IPS DF 6.9 (cell line): Measurements from ENCODE around the gene ABI3BP.

Experiments
- DNase-seq: peaks from one replicate; pipeline ENCODE4 v3.0.0-alpha.2; 2013; ENCODE audit warnings: low read depth, low spot score
- H3K27ac ChIP-seq: one replicate; pipeline ENCODE4 v1.5.1; 2013; ENCODE audit warnings: low read length, control low read depth
- H3K27me3 ChIP-seq: 2 replicates; pipeline ENCODE4 v1.6.1; 2013; ENCODE audit warnings: mild to moderate bottlenecking, low read length; ENCODE audit not compliant: control insufficient read depth, insufficient read depth
- H3K36me3 ChIP-seq: 2 replicates; pipeline ENCODE4 v1.6.1; 2013; ENCODE audit warnings: low read length; ENCODE audit not compliant: control insufficient read depth, insufficient read depth
- H3K4me1 ChIP-seq: 2 replicates; pipeline ENCODE4 v1.6.1; 2013; ENCODE audit warnings: low read length; ENCODE audit not compliant: control insufficient read depth, insufficient read depth
- H3K4me3 ChIP-seq: 2 replicates; pipeline ENCODE4 v1.5.1; 2013; ENCODE audit warnings: mild to moderate bottlenecking, low read length
- H3K9me3 ChIP-seq: 2 replicates; pipeline ENCODE4 v1.6.1; 2013; ENCODE audit warnings: low read length, inconsistent platforms; ENCODE audit not compliant: control insufficient read depth, insufficient read depth
- WGBS: extraction: QIAGEN DNeasy Blood & Tissue Kit; methylation state at CpG from one replicate; pipeline ENCODE4 v1.1.7; 2013; ENCODE audit warnings: mixed read lengths, missing lambda C conversion rate; ENCODE audit not compliant: insufficient read length, insufficient coverage; 5-methylcytosine and 5-hydroxymethylcytosine counted together

The ABI3BP gene

GRCh38 chr3:100781301-100781700 is 211.9 kb downstream of the ABI3BP start:
- H3K27ac ChIP-seq: no peak overlapping the region
- no CpG with 5 or more reads among the region's 2 CpGs for WGBS
- H3K4me3 ChIP-seq: no peak overlapping the region
- H3K4me1 ChIP-seq: no peaks in the 10 kb centered on the region
- H3K36me3 ChIP-seq: no peaks in the 10 kb centered on the region
- no peaks in the 10 kb centered on the region for H3K27me3 ChIP-seq
- H3K9me3 ChIP-seq: no peaks in the 10 kb centered on the region
- DNase-seq: no peak

- no CpG with 5 or more reads among the region's 2 CpGs for WGBS
- H3K9me3 ChIP-seq: no peaks in the 10 kb centered on the region
- no peak overlapping the region for H3K27ac ChIP-seq
- H3K36me3 ChIP-seq: no peaks in the 10 kb centered on the region
- no peak overlapping the region for H3K4me3 ChIP-seq
- H3K4me1 ChIP-seq: no peaks in the 10 kb centered on the region
- H3K27me3 ChIP-seq: no peaks in the 10 kb centered on the region
- DNase-seq: no peak
Observed at GRCh38 chr3:100780071-100780622, 213.1 kb downstream of the ABI3BP start.

- no peaks in the 10 kb centered on the region for H3K27me3 ChIP-seq
- H3K4me3 ChIP-seq: no peak overlapping the region
- H3K9me3 ChIP-seq: no peaks in the 10 kb centered on the region
- no peak overlapping the region for H3K27ac ChIP-seq
- H3K36me3 ChIP-seq: no peaks in the 10 kb centered on the region
- H3K4me1 ChIP-seq: no peaks in the 10 kb centered on the region
- no peak for DNase-seq
Observed at GRCh38 chr3:100779480-100779879, 213.7 kb downstream of the ABI3BP start.

DNA sequence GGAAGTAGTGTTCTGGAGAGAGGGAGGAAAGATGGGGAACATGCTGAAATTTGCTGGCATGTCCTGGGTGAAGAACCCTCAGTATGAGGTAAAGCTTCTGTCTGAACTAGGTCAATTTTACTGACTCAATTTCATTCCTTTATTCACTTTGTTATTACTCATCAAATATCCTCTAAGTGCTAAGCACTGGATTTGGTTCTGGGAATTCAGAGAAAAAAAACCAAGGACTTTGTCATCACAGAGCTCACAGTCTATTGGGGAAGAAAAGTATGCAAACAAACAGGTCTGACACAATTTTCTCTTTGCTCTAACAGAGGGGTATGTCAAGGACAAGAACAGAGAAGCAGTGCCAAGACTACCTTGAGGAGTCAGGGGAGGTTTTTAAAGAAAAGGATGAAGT is 215.9 kb downstream of the ABI3BP start:
- Histone ChIP-seq H3K27ac (no peak overlapping the region), H3K4me3 (no peak overlapping the region), H3K9me3 (no peaks in the 10 kb centered on the region), H3K4me1 (no peaks in the 10 kb centered on the region), H3K36me3 (no peaks in the 10 kb centered on the region), H3K27me3 (no peaks in the 10 kb centered on the region)
- DNase-seq: no peak

- no peaks in the 10 kb centered on the region for H3K27me3 ChIP-seq
- H3K4me3 ChIP-seq: no peak overlapping the region
- H3K9me3 ChIP-seq: no peaks in the 10 kb centered on the region
- no peak for DNase-seq
- H3K4me1 ChIP-seq: no peaks in the 10 kb centered on the region
- WGBS: no CpG with 5 or more reads among the region's 2 CpGs
- no peak overlapping the region for H3K27ac ChIP-seq
- H3K36me3 ChIP-seq: no peaks in the 10 kb centered on the region
Observed at GRCh38 chr3:100776746-100777145, 216.5 kb downstream of the ABI3BP start.

- WGBS: no CpG with 5 or more reads among the region's 2 CpGs
- DNase-seq: no peak
- no peak overlapping the region for H3K27ac ChIP-seq
- no peaks in the 10 kb centered on the region for H3K36me3 ChIP-seq
- H3K9me3 ChIP-seq: no peaks in the 10 kb centered on the region
- no peaks in the 10 kb centered on the region for H3K27me3 ChIP-seq
- no peak overlapping the region for H3K4me3 ChIP-seq
- no peaks in the 10 kb centered on the region for H3K4me1 ChIP-seq
Observed at GRCh38 chr3:100776097-100776729, 217.0 kb downstream of the ABI3BP start.

- Histone ChIP-seq H3K27ac (no peak overlapping the region), H3K27me3 (no peaks in the 10 kb centered on the region), H3K4me1 (no peaks in the 10 kb centered on the region), H3K9me3 (no peaks in the 10 kb centered on the region), H3K4me3 (no peak overlapping the region), H3K36me3 (no peaks in the 10 kb centered on the region)
- no peak for DNase-seq
Observed at GRCh38 chr3:100775669-100776068, 217.6 kb downstream of the ABI3BP start.

- Histone ChIP-seq H3K9me3 (no peaks in the 10 kb centered on the region), H3K27ac (no peak overlapping the region), H3K27me3 (no peaks in the 10 kb centered on the region), H3K4me1 (no peaks in the 10 kb centered on the region), H3K4me3 (no peak overlapping the region), H3K36me3 (no peaks in the 10 kb centered on the region)
- 100% methylated on average over 3 of the region's 3 CpGs for WGBS
- no peak for DNase-seq
Observed at GRCh38 chr3:100775226-100775625, 218.0 kb downstream of the ABI3BP start.

DNA sequence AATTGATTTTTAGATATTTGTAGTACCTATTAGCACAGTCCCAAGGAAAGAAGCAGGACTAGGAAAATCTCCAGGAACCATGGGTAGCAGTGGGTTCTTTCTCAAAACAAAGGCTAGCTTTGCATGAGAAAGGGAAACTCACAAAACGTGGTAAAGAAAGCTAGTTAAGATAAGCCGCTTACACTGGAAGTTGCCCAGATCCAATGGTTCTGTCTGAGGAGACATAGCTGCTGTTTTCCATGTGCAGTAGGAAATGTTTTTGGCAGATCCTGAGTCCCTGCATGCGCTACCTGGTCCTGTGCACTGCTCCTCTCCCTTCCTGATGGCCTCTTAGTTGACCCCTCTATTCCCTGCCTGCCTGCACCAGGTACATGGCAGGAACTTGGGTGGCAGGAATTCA is 223.5 kb downstream of the ABI3BP start:
- no peaks in the 10 kb centered on the region for H3K27me3 ChIP-seq
- H3K27ac ChIP-seq: no peak overlapping the region
- H3K4me3 ChIP-seq: no peak overlapping the region
- H3K9me3 ChIP-seq: no peaks in the 10 kb centered on the region
- no CpG with 5 or more reads among the region's 3 CpGs for WGBS
- H3K4me1 ChIP-seq: peaks cover 2% of the 10 kb centered on the region; the same call in 1 of the 2 replicates
- DNase-seq: no peak
- H3K36me3 ChIP-seq: no peaks in the 10 kb centered on the region

DNA sequence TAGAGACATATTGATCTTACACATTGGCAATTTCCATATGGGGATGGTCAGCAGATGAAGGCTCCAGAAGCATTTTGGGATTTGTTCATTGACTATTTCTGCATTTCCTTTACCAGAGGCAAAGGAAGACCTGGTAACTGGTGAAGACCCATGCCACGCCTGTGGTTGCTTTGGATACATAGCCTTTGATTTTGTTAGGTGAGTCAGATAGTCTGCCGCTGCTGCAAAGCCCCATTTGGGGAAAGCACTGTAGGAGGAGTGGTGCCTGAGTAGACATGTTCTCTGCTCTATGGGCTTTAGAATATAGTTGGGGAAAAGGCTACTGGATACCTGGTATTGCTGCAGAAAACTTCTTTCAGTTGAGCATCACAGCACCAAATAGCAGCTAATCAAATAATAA is 227.2 kb downstream of the ABI3BP start:
- H3K4me1 ChIP-seq: peaks cover 2% of the 10 kb centered on the region; the same call in 1 of the 2 replicates
- no peaks in the 10 kb centered on the region for H3K36me3 ChIP-seq
- H3K27ac ChIP-seq: no peak overlapping the region
- DNase-seq: no peak
- no peaks in the 10 kb centered on the region for H3K9me3 ChIP-seq
- H3K27me3 ChIP-seq: no peaks in the 10 kb centered on the region
- no CpG with 5 or more reads among the region's 2 CpGs for WGBS
- H3K4me3 ChIP-seq: no peak overlapping the region

- Histone ChIP-seq H3K27me3 (no peaks in the 10 kb centered on the region), H3K36me3 (no peaks in the 10 kb centered on the region), H3K4me3 (no peak overlapping the region), H3K9me3 (no peaks in the 10 kb centered on the region), H3K27ac (no peak overlapping the region), H3K4me1 (peaks cover 2% of the 10 kb centered on the region; the same call in 1 of the 2 replicates)
- WGBS: no CpG with 5 or more reads among the region's 3 CpGs
- no peak for DNase-seq
Observed at GRCh38 chr3:100765437-100765975, 227.7 kb downstream of the ABI3BP start.
